NCI-H226 (cell line): ENCODE results near the gene LRRC75A.
"Not testable (repeated sequence)": the region's sequence is repeated elsewhere in the genome, so short reads cannot be mapped to it uniquely, and the experiment has no call there.

ENCODE experiments used
- DNase-seq: peaks from one replicate; pipeline ENCODE4 v3.0.0-alpha.2; 2015

Gene LRRC75A

GRCh38 chr17:16395887-16396286 lies 96.1 kb downstream of the LRRC75A start:
- DNase-seq, result not testable (repeated sequence)

- not testable (repeated sequence) for DNase-seq
Measured at GRCh38 chr17:16392491-16392890, 99.5 kb downstream of the LRRC75A start.
